Right cardiac atrium (tissue), 5 donors: Measurements from ENCODE around the gene AATK. TPM values are rescaled to one million over a fixed set of nuclear protein-coding genes. Genes with fewer than 3 reads are reported as not detected.

ENCODE experiments used
- ATAC-seq, 2 donors: fragments of 200-7000 bp; cut with Tn5 transposase; one replicate each; pipeline versions ENCODE4 v1.8.0 to v1.9.1; 2020; ENCODE audit warnings: moderate library complexity in 2 of 2, mild to moderate bottlenecking in 1 of 2
- DNase-seq, 3 donors: peaks; one replicate each; pipeline ENCODE4 v3.0.0-alpha.2; 2020
- H3K27ac ChIP-seq: one replicate; pipeline ENCODE4 v1.5.1; 2013; ENCODE audit warnings: mild to moderate bottlenecking, low read length, control low read depth, moderate library complexity
- H3K27me3 ChIP-seq: one replicate; pipeline ENCODE4 v1.6.1; 2013; ENCODE audit not compliant: control insufficient read depth, insufficient read depth
- H3K4me1 ChIP-seq: one replicate; pipeline ENCODE4 v1.6.1; 2013; ENCODE audit warnings: low read length; ENCODE audit not compliant: control insufficient read depth, insufficient read depth
- H3K4me3 ChIP-seq: one replicate; pipeline ENCODE4 v1.5.1; 2013; ENCODE audit warnings: low read length, control low read depth
- H3K9me3 ChIP-seq: one replicate; pipeline ENCODE4 v1.6.1; 2013; ENCODE audit warnings: low read length; ENCODE audit not compliant: control insufficient read depth
- WGBS: extraction: QIAGEN DNeasy Blood & Tissue Kit; methylation state at CpG from one replicate; pipeline ENCODE4 v1.1.7; 2013; 5-methylcytosine and 5-hydroxymethylcytosine counted together
- intact Hi-C, 4 donors: fragments of 100-400 bp; cut with DNase I; formaldehyde crosslinking; loops; one replicate each; pipeline versions ENCODE4 v1.11.0 to v1.14.0; 2022 to 2023
- polyA plus RNA-seq: library from polyadenylated mRNA; stranded (reverse); fragments of 200-250 nt; gene quantifications from one replicate; pipeline ENCODE4 v1.2.3, GENCODE V29; 2013
- total RNA-seq, 4 donors: library from RNA; stranded (reverse); fragmentation: NEBNext Ultra II Directional; extraction: Animal tissue kit (Norgen Biotek cat#: 25700); gene quantifications; one replicate each; pipeline ENCODE4 v1.2.1, GENCODE V29; 2021
- donor health status: healthy with polysubstance abuse.
- donor health status: DM: no; HTN: yes; CAD: no.
- donor health status: DM: no; HTN: no; CAD: no.
- donor health status: DM: no; HTN: yes; CAD: no; lungs with severe emphysema.
- donor health status: DM: yes; HTN: yes; CAD: no.

Gene AATK
- total and polyA plus RNA-seq, 5 donors, result 8.6 to 15.4 (median 12.4) TPM

DNA sequence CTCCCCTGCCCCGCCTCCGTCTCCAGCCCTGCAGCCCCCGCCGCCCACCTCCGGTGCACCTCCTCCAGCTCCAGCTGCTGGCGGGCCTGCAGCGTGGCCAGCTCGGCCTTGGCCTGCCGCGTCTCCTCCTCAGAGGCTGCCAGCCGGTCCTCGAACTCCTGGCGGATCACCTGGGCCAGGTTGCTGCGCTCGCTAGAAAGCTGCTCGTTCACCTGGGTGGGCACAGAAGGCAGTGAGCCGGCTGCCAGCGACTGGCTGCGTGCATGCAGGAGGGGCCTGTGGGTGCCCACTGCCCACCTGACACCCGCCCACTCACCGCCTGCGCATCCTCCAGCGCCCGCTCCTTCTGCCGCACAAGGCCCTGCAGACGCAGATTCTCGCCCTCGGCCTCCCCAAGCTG is 24.6 kb upstream of the AATK start:
- Histone ChIP-seq H3K9me3 (no peaks in the 10 kb centered on the region), H3K27ac (no peak overlapping the region), H3K4me3 (no peak overlapping the region), H3K27me3 (no peaks in the 10 kb centered on the region), H3K4me1 (no peaks in the 10 kb centered on the region)
- DNase-seq (peak; percentile 8 to 52 (median 35)), ATAC-seq (no peak)
- 96% methylated on average over 28 of the region's 28 CpGs for WGBS
- intact Hi-C loops, result loop anchor here in 1 of 4 donors (5.0 kb wide), 1 partner anchor 33 kb away; no protein-coding TSS in a partner anchor

DNA sequence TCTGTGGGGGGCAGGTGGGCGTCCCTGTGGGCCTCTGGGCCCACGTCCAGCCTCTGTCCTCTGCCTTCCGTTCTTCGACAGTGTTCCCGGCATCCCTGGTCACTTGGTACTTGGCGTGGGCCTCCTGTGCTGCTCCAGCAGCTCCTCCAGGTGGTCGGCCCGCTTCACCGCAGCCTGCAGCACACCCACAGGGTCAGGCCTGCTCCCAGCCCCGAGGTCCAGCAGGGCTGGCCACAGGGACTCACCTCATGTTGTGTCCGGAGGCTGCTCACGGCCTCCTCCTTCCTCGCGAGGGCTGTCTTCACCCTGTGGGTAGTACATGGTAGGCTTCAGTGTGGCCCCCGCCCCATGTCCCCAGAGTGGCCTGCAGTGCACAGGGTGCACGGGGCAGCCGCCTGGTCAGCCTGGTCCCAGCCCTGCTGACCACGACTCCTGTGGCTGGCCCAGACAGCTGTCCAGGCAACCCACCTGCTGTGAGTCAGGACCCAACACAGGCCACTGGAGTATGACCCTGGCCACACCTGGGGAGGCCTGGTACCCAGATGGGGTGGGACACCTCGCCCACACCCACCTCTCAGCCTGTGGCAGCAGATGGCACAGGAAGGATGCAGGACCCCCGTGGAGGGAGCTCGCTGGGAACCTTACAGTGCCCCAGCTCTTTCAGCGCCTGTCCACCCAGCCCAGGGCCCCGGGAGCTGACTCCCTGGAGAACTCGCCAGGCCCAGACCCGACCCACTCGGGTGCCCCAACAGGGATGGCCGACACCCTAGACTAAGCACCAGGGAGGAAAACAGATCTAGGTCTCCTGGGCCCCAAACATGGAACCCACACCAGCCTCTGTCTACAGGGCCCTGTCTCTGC is 23.9 kb upstream of the AATK start:
- Histone ChIP-seq H3K4me1 (no peaks in the 10 kb centered on the region), H3K27me3 (no peaks in the 10 kb centered on the region), H3K9me3 (no peaks in the 10 kb centered on the region), H3K27ac (no peak overlapping the region), H3K4me3 (no peak overlapping the region)
- DNase-seq (peak in 2 of 3 donors; percentile 43 to 56), ATAC-seq (no peak)
- 81% methylated on average over 27 of the region's 27 CpGs for WGBS
- intact Hi-C loops, result loop anchor here in 1 of 4 donors (5.0 kb wide), 1 partner anchor 33 kb away; no protein-coding TSS in a partner anchor

DNA sequence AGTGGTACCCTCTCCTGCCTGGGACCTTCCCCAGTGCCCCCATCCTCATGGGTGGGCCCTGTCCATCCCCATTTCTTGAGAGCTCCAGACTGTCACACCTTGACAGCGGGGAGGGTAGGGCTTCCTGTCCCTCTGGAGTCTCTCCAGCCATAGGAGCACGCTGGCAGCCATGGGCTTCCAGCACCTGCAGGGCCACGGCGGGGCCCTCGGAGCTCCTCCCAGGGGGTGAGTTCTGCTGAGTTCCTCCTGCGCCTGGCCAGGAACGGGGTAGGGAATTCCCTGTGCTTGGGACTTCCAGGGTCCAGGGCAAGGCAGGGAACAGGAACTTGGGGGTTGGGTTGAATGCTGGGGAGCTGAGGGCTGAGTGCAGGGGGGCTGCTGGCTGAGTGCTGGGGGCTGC is 23.0 kb upstream of the AATK start:
- Histone ChIP-seq H3K4me3 (no peak overlapping the region), H3K27me3 (no peaks in the 10 kb centered on the region), H3K4me1 (no peaks in the 10 kb centered on the region), H3K9me3 (no peaks in the 10 kb centered on the region), H3K27ac (no peak overlapping the region)
- ATAC-seq (no peak), DNase-seq (peak in 2 of 3 donors; percentile 12 to 37)
- intact Hi-C loops, result no loop called here
- 90% methylated on average over 7 of the region's 7 CpGs for WGBS

GRCh38 chr17:81188491-81188840 is 22.4 kb upstream of the AATK start:
- intact Hi-C loops, result no loop called here

GRCh38 chr17:81187586-81188490 is 21.8 kb upstream of the AATK start:
- intact Hi-C loops, result no loop called here

More at GRCh38 chr17:81188491-81188840, 22.4 kb upstream of the AATK start:
- WGBS, result 94% methylated on average over 12 of the region's 12 CpGs
- DNase-seq (peak in 2 of 3 donors; percentile 46), ATAC-seq (no peak)
- Histone ChIP-seq H3K4me3 (no peak overlapping the region), H3K27me3 (no peaks in the 10 kb centered on the region), H3K27ac (no peak overlapping the region), H3K9me3 (no peaks in the 10 kb centered on the region), H3K4me1 (no peaks in the 10 kb centered on the region)

DNA sequence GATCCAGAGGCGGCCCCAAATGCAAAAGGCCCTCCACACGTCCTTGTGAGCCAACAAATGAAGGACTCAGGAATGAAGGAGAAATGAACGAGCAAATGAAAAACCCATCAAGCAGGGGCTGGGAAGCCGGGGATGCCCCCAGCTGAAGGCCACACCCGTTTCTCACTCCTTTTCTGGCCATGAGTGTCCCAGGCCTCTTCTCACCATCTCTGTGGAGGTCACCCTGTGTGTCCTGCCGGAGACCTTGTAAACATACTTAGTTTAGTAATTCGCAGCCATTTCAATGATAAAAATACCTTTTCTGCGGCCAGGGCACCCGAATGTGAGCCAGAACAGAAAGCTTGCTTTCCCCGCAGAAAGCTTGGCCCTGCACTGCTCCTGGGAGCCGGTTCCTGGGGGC is 21.1 kb upstream of the AATK start:
- ATAC-seq (no peak), DNase-seq (peak in 1 of 3 donors; percentile 27)
- Histone ChIP-seq H3K4me1 (no peaks in the 10 kb centered on the region), H3K27ac (no peak overlapping the region), H3K9me3 (no peaks in the 10 kb centered on the region), H3K27me3 (no peaks in the 10 kb centered on the region), H3K4me3 (no peak overlapping the region)
- WGBS, result 93% methylated on average over 11 of the region's 11 CpGs
- intact Hi-C loops, result no loop called here

More at GRCh38 chr17:81187586-81188490, 21.8 kb upstream of the AATK start:
- Histone ChIP-seq H3K4me1 (no peaks in the 10 kb centered on the region), H3K9me3 (no peaks in the 10 kb centered on the region), H3K4me3 (no peak overlapping the region), H3K27me3 (no peaks in the 10 kb centered on the region), H3K27ac (no peak overlapping the region)
- no peak for ATAC-seq
- 89% methylated on average over 26 of the region's 26 CpGs for WGBS
- peak in 2 of 3 donors; percentile 39 to 47 for DNase-seq

GRCh38 chr17:81186203-81186602 is 20.2 kb upstream of the AATK start:
- ATAC-seq (no peak), DNase-seq (peak in 2 of 3 donors; percentile 10 to 25)
- no peak overlapping the region for H3K27ac ChIP-seq
- no peaks in the 10 kb centered on the region for H3K27me3 ChIP-seq
- no peaks in the 10 kb centered on the region for H3K4me1 ChIP-seq
- no peak overlapping the region for H3K4me3 ChIP-seq
- no peaks in the 10 kb centered on the region for H3K9me3 ChIP-seq
- intact Hi-C loops, result no loop called here
- 79% methylated on average over 7 of the region's 7 CpGs for WGBS

DNA sequence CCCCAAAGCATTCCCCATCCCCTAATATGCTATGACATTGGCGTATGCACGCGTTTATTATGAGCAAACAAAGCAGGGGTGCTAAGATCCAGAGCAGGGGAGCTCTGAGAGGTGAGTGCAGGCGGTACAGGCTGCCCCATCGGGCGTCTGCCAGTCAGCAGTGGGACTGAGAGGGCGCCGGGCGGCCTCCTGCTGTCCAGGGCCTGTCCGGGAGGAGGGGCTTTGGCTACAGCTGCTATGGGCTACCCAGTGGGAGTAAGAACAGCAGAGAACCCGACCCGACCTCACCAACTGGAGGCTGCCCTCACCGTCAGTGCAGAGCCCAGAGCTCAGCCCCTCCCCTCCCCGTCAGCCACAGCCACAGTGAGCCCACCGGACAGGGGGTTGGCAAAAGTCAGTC is 18.5 kb upstream of the AATK start:
- DNase-seq, result peak in 1 of 3 donors; percentile 45
- Histone ChIP-seq H3K9me3 (no peaks in the 10 kb centered on the region), H3K27me3 (no peaks in the 10 kb centered on the region), H3K4me3 (no peak overlapping the region), H3K27ac (no peak overlapping the region), H3K4me1 (no peaks in the 10 kb centered on the region)
- WGBS, result 28% methylated on average over 15 of the region's 15 CpGs
- no peak for ATAC-seq
- intact Hi-C loops, result no loop called here

GRCh38 chr17:81183807-81184206 is 17.8 kb upstream of the AATK start:
- no peaks in the 10 kb centered on the region for H3K27me3 ChIP-seq
- ATAC-seq, result no peak
- H3K4me1 ChIP-seq, result no peaks in the 10 kb centered on the region
- H3K4me3 ChIP-seq, result no peak overlapping the region
- intact Hi-C loops, result no loop called here
- H3K27ac ChIP-seq, result no peak overlapping the region
- H3K9me3 ChIP-seq, result no peaks in the 10 kb centered on the region
- 92% methylated on average over 11 of the region's 11 CpGs for WGBS
- DNase-seq, result peak in 1 of 3 donors; percentile 19

DNA sequence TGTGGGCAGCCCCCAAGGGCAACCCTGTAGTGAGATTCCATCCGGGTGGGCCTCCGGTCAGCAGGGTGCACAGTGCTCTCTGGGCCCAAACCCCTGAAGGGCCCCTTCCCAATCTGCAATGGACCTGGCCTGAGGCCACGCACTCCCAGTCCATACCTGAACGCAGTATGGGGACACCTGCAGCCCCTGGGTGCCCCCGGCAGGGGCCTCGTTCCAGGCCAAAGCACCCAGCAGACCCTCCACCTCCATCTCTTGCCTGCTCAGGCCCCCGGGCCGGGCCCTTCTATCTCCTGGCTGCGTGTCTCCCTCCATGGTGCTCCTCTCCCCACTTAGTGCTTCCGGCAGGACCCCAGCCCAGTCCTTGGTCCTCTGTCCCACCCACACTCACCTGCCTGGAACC is 17.3 kb upstream of the AATK start:
- no peak overlapping the region for H3K4me3 ChIP-seq
- H3K4me1 ChIP-seq, result no peaks in the 10 kb centered on the region
- no peak overlapping the region for H3K27ac ChIP-seq
- WGBS, result 87% methylated on average over 10 of the region's 10 CpGs
- intact Hi-C loops, result no loop called here
- ATAC-seq, result no peak
- H3K9me3 ChIP-seq, result no peaks in the 10 kb centered on the region
- peak in 1 of 3 donors; percentile 20 for DNase-seq
- H3K27me3 ChIP-seq, result no peaks in the 10 kb centered on the region

DNA sequence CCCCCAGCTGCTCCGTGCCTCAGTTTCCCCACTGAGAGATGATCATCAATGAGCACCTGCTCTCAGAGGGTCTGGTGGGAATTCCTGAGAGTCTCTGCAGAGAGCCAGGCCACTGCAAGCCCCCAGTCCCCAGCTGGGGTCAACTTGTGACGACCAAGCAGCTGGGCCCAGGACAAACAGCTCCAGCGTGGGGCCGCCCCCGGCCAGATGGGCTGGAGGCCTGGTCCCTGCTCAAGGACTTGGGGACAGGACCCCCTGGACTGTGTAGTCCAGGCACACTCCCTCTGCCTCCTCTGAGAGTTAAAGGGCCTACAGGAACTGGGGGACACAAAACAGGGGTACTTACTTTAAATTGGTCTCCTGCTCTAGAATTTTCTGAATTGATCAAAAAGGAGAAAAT is 16.6 kb upstream of the AATK start:
- intact Hi-C loops, result no loop called here
- WGBS, result 81% methylated on average over 5 of the region's 5 CpGs
- H3K4me3 ChIP-seq, result no peak overlapping the region
- no peaks in the 10 kb centered on the region for H3K9me3 ChIP-seq
- ATAC-seq (no peak), DNase-seq (peak in 1 of 3 donors; percentile 17)
- no peaks in the 10 kb centered on the region for H3K4me1 ChIP-seq
- no peaks in the 10 kb centered on the region for H3K27me3 ChIP-seq
- H3K27ac ChIP-seq, result no peak overlapping the region
